Chondrocyte (in vitro differentiated cells): Measurements from ENCODE around the gene NCAPD2. TPM values are rescaled to one million over a fixed set of nuclear protein-coding genes. Genes with fewer than 3 reads are reported as not detected.
A peak's percentile ranks its signal among the peaks of the same experiment; 100 is the strongest.
"Not testable (repeated sequence)": the region's sequence is repeated elsewhere in the genome, so short reads cannot be mapped to it uniquely, and the experiment has no call there.

Experiments used
- DNase-seq: peaks from one replicate; pipeline ENCODE4 v3.0.0; 2021; ENCODE audit warnings: mixed read lengths, low spot score
- H3K27ac Mint-ChIP-seq: one replicate; pipeline ENCODE4 v1.8.0; 2021; ENCODE audit warnings: mild to moderate bottlenecking, moderate library complexity, mixed read lengths; ENCODE audit not compliant: unreplicated experiment
- H3K27me3 Mint-ChIP-seq: 2 replicates; pipeline ENCODE4 v1.8.0; 2021; ENCODE audit warnings: low read depth, mixed read lengths
- H3K36me3 Mint-ChIP-seq: 2 replicates; pipeline ENCODE4 v1.8.0; 2021; ENCODE audit warnings: low read depth, mixed read lengths
- H3K4me1 Mint-ChIP-seq: 2 replicates; pipeline ENCODE4 v1.8.0; 2021; ENCODE audit warnings: low read depth, mild to moderate bottlenecking, mixed read lengths
- H3K4me3 Mint-ChIP-seq: one replicate; pipeline ENCODE4 v1.8.0; 2021; ENCODE audit warnings: mild to moderate bottlenecking, moderate library complexity, mixed read lengths; ENCODE audit not compliant: unreplicated experiment
- H3K9me3 Mint-ChIP-seq: 2 replicates; pipeline ENCODE4 v1.8.0; 2021; ENCODE audit warnings: low read depth, mixed read lengths
- CTCF ChIP-seq: fragments of 200-600 bp; sonication (generic); IDR thresholded peaks from 2 replicates; pipeline ENCODE4 v1.5.0; 2021; ENCODE audit warnings: antibody characterized with exemption, mild to moderate bottlenecking, moderate library complexity
- total RNA-seq: library from RNA; stranded (reverse); gene quantifications from 3 replicates; pipeline ENCODE4 v1.2.1, GENCODE V29; 2021

The NCAPD2 gene
- total RNA-seq, 1 donor from 2014 or later = 23.0 TPM

- no peak for DNase-seq
- Mint-ChIP-seq H3K27me3 (no peaks in the 10 kb centered on the region), H3K9me3 (no peaks in the 10 kb centered on the region), H3K27ac (no peak overlapping the region), H3K36me3 (peaks cover 21% of the 10 kb centered on the region), H3K4me3 (no peak overlapping the region), H3K4me1 (peaks cover 23% of the 10 kb centered on the region)
- no peak for TF ChIP-seq CTCF
Observed at GRCh38 chr12:6466184-6466573, 27.7 kb upstream of the NCAPD2 start.

GRCh38 chr12:6466751-6467150, 27.2 kb upstream of the NCAPD2 start:
- not testable (repeated sequence) for H3K4me3 Mint-ChIP-seq, H3K9me3 Mint-ChIP-seq, H3K27me3 Mint-ChIP-seq, H3K27ac Mint-ChIP-seq, DNase-seq
- Mint-ChIP-seq H3K4me1 (peaks cover 26% of the 10 kb centered on the region), H3K36me3 (peaks cover 17% of the 10 kb centered on the region)

- H3K9me3 Mint-ChIP-seq, H3K4me3 Mint-ChIP-seq, H3K27ac Mint-ChIP-seq, DNase-seq, H3K27me3 Mint-ChIP-seq: not testable (repeated sequence)
- Mint-ChIP-seq H3K4me1 (peaks cover 26% of the 10 kb centered on the region), H3K36me3 (peaks cover 11% of the 10 kb centered on the region)
Observed at GRCh38 chr12:6467571-6468282, 26.2 kb upstream of the NCAPD2 start.

GRCh38 chr12:6468283-6468575, 25.7 kb upstream of the NCAPD2 start:
- Mint-ChIP-seq H3K27me3 (no peaks in the 10 kb centered on the region), H3K9me3 (no peaks in the 10 kb centered on the region), H3K4me1 (peaks cover 26% of the 10 kb centered on the region), H3K27ac (no peak overlapping the region), H3K36me3 (peaks cover 11% of the 10 kb centered on the region), H3K4me3 (no peak overlapping the region)
- no peak for TF ChIP-seq CTCF
- no peak for DNase-seq

- Mint-ChIP-seq H3K27me3 (no peaks in the 10 kb centered on the region), H3K4me3 (no peak overlapping the region), H3K36me3 (peaks cover 9% of the 10 kb centered on the region), H3K27ac (no peak overlapping the region), H3K4me1 (peaks cover 26% of the 10 kb centered on the region), H3K9me3 (no peaks in the 10 kb centered on the region)
- no peak for TF ChIP-seq CTCF
- DNase-seq = no peak
Observed at GRCh38 chr12:6469092-6469491, 24.8 kb upstream of the NCAPD2 start.

- Mint-ChIP-seq H3K27me3 (no peaks in the 10 kb centered on the region), H3K27ac (no peak overlapping the region), H3K36me3 (peaks cover 2% of the 10 kb centered on the region), H3K9me3 (no peaks in the 10 kb centered on the region), H3K4me3 (peak overlapping the region; percentile 86), H3K4me1 (peaks cover 26% of the 10 kb centered on the region)
- DNase-seq = no peak
- TF ChIP-seq CTCF = no peak
Observed at GRCh38 chr12:6469609-6470374, 24.1 kb upstream of the NCAPD2 start.
